Mesenteric fat pad (tissue), 1 donor: Measurements from ENCODE around the gene RIMS4. TPM values are rescaled to one million over a fixed set of nuclear protein-coding genes. Genes with fewer than 3 reads are reported as not detected.

Experiments
- DNase-seq: peaks from one replicate; pipeline ENCODE4 v3.0.0-alpha.2; 2020; ENCODE audit warnings: low spot score
- total RNA-seq: library from RNA; stranded (reverse); fragmentation: NEBNext Ultra II Directional; extraction: Animal tissue kit (Norgen Biotek cat#: 25700); gene quantifications from one replicate; pipeline ENCODE4 v1.2.1, GENCODE V29; 2021
- donor health status: DM: yes; HTN: yes; CAD: no.

The RIMS4 gene
- total RNA-seq, 1 donor from 2014 or later: 0.29 TPM

- no peak for DNase-seq
Observed at GRCh38 chr20:44703183-44703925, 107.0 kb downstream of the RIMS4 start.

- DNase-seq: peak; percentile 92
Observed at GRCh38 chr20:44702776-44703175, 107.6 kb downstream of the RIMS4 start.

- no peak for DNase-seq
Observed at GRCh38 chr20:44701858-44702256, 108.5 kb downstream of the RIMS4 start.

Other genes starting within 250 kb of the RIMS4 start
- 50.1 TPM for gene PKIG, start 228.0 kb downstream of the RIMS4 start, total RNA-seq
- gene ADA, start 158.8 kb downstream of the RIMS4 start, total RNA-seq: 12.2 TPM
- 51.5 TPM for gene CCN5, start 95.2 kb downstream of the RIMS4 start, total RNA-seq
- 3.1 TPM for gene KCNK15, start 64.7 kb downstream of the RIMS4 start, total RNA-seq
- 182 TPM for gene YWHAB, start 75.2 kb upstream of the RIMS4 start, total RNA-seq
- gene PABPC1L, start 99.5 kb upstream of the RIMS4 start, total RNA-seq: 10.1 TPM
- gene TOMM34, start 149.9 kb upstream of the RIMS4 start, total RNA-seq: 9.1 TPM
- gene STK4, start 156.0 kb upstream of the RIMS4 start, total RNA-seq: 34.4 TPM